GM23338 (cell line): ENCODE results near the gene PFN2.

ENCODE experiments used
- EZH2 ChIP-seq: fragments of 200-600 bp; sonication (generic); IDR thresholded peaks from one replicate; pipeline ENCODE4 v1.8.0; 2017; ENCODE audit warnings: antibody characterized with exemption, mild to moderate bottlenecking, low read depth; ENCODE audit not compliant: unreplicated experiment
- EZH2phosphoT487 ChIP-seq: fragments of 200-600 bp; sonication (generic); IDR thresholded peaks from one replicate; pipeline ENCODE4 v1.8.1; 2018; ENCODE audit warnings: antibody characterized with exemption; ENCODE audit not compliant: unreplicated experiment
- JUNB ChIP-seq: IDR thresholded peaks from one replicate; pipeline ENCODE4 v1.6.1; 2016; ENCODE audit warnings: antibody characterized with exemption; ENCODE audit not compliant: unreplicated experiment
- NANOG ChIP-seq: IDR thresholded peaks from 2 replicates; pipeline ENCODE4 v1.6.1; 2016; ENCODE audit warnings: antibody characterized with exemption, borderline replicate concordance
- POLR2AphosphoS5 ChIP-seq: IDR thresholded peaks from 2 replicates; pipeline ENCODE4 v1.6.1; 2016; ENCODE audit warnings: antibody characterized with exemption, low read depth
- STAT1 ChIP-seq: IDR thresholded peaks from one replicate; pipeline ENCODE4 v1.6.1; 2016; ENCODE audit warnings: antibody characterized with exemption; ENCODE audit not compliant: unreplicated experiment
- ZNF114 ChIP-seq: fragments of 250-450 bp; sonication (Bioruptor Pico); IDR thresholded peaks from 2 replicates; pipeline ENCODE4 v1.5.0; 2020; ENCODE audit warnings: mild to moderate bottlenecking, moderate library complexity
- TF ChIP-seq, protein P1 (sequence below), 2 experiments: fragments of 200-600 bp in 1 of 2; sonication (generic) in 1 of 2; conservative IDR thresholded peaks; 2 replicates each; pipeline versions ENCODE4 v1.5.1 to v1.6.1; 2016 to 2017; ENCODE audit warnings: antibody characterized with exemption in 2 of 2, low read depth in 2 of 2, mild to moderate bottlenecking in 2 of 2, moderate library complexity in 1 of 2
- TF ChIP-seq, protein P2 (sequence below): IDR thresholded peaks from 2 replicates; pipeline ENCODE4 v1.6.1; 2016; ENCODE audit warnings: antibody characterized with exemption
- TF ChIP-seq, protein P3 (sequence below): IDR thresholded peaks from one replicate; pipeline ENCODE4 v1.6.1; 2018; ENCODE audit warnings: antibody characterized with exemption; ENCODE audit not compliant: unreplicated experiment

- TF ChIP-seq, protein P1, sequence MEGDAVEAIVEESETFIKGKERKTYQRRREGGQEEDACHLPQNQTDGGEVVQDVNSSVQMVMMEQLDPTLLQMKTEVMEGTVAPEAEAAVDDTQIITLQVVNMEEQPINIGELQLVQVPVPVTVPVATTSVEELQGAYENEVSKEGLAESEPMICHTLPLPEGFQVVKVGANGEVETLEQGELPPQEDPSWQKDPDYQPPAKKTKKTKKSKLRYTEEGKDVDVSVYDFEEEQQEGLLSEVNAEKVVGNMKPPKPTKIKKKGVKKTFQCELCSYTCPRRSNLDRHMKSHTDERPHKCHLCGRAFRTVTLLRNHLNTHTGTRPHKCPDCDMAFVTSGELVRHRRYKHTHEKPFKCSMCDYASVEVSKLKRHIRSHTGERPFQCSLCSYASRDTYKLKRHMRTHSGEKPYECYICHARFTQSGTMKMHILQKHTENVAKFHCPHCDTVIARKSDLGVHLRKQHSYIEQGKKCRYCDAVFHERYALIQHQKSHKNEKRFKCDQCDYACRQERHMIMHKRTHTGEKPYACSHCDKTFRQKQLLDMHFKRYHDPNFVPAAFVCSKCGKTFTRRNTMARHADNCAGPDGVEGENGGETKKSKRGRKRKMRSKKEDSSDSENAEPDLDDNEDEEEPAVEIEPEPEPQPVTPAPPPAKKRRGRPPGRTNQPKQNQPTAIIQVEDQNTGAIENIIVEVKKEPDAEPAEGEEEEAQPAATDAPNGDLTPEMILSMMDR (conservative IDR thresholded peaks at IDR 0.05; ENCODE audit: low read depth in 2 of 2): no peak
- TF ChIP-seq NANOG (no peak), STAT1 (no peak), POLR2AphosphoS5 (no peak), EZH2phosphoT487 (no peak), EZH2 (no peak), JUNB (no peak), ZNF114 (CRISPR knock-in tag) (no peak)
- TF ChIP-seq, protein P2, sequence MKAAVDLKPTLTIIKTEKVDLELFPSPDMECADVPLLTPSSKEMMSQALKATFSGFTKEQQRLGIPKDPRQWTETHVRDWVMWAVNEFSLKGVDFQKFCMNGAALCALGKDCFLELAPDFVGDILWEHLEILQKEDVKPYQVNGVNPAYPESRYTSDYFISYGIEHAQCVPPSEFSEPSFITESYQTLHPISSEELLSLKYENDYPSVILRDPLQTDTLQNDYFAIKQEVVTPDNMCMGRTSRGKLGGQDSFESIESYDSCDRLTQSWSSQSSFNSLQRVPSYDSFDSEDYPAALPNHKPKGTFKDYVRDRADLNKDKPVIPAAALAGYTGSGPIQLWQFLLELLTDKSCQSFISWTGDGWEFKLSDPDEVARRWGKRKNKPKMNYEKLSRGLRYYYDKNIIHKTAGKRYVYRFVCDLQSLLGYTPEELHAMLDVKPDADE: no peak
- TF ChIP-seq, protein P3, sequence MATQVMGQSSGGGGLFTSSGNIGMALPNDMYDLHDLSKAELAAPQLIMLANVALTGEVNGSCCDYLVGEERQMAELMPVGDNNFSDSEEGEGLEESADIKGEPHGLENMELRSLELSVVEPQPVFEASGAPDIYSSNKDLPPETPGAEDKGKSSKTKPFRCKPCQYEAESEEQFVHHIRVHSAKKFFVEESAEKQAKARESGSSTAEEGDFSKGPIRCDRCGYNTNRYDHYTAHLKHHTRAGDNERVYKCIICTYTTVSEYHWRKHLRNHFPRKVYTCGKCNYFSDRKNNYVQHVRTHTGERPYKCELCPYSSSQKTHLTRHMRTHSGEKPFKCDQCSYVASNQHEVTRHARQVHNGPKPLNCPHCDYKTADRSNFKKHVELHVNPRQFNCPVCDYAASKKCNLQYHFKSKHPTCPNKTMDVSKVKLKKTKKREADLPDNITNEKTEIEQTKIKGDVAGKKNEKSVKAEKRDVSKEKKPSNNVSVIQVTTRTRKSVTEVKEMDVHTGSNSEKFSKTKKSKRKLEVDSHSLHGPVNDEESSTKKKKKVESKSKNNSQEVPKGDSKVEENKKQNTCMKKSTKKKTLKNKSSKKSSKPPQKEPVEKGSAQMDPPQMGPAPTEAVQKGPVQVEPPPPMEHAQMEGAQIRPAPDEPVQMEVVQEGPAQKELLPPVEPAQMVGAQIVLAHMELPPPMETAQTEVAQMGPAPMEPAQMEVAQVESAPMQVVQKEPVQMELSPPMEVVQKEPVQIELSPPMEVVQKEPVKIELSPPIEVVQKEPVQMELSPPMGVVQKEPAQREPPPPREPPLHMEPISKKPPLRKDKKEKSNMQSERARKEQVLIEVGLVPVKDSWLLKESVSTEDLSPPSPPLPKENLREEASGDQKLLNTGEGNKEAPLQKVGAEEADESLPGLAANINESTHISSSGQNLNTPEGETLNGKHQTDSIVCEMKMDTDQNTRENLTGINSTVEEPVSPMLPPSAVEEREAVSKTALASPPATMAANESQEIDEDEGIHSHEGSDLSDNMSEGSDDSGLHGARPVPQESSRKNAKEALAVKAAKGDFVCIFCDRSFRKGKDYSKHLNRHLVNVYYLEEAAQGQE: no peak
Observed at GRCh38 chr3:149963485-149963884, 7.2 kb downstream of the PFN2 start.
